Stomach (tissue), 4 donors: ENCODE data around the gene MGAT5.

Experiments used
- POLR2A ChIP-seq, 4 donors: fragments of 450-650 bp; IDR thresholded peaks; one replicate each; pipeline ENCODE4 v1.6.1; 2016; ENCODE audit warnings: antibody characterized with exemption in 4 of 4, control low read depth in 2 of 4, mild to moderate bottlenecking in 1 of 4, moderate library complexity in 1 of 4
- TF ChIP-seq, protein P1 (sequence below), 7 experiments: fragments of 450-650 bp in 4 of 7; fragments of 200-600 bp in 3 of 7; sonication (generic) in 3 of 7; IDR thresholded peaks; one replicate each; pipeline ENCODE4 v1.5.1; 2016 to 2019; ENCODE audit warnings: antibody characterized with exemption in 7 of 7, control low read depth in 2 of 7, mild to moderate bottlenecking in 1 of 7

DNA sequence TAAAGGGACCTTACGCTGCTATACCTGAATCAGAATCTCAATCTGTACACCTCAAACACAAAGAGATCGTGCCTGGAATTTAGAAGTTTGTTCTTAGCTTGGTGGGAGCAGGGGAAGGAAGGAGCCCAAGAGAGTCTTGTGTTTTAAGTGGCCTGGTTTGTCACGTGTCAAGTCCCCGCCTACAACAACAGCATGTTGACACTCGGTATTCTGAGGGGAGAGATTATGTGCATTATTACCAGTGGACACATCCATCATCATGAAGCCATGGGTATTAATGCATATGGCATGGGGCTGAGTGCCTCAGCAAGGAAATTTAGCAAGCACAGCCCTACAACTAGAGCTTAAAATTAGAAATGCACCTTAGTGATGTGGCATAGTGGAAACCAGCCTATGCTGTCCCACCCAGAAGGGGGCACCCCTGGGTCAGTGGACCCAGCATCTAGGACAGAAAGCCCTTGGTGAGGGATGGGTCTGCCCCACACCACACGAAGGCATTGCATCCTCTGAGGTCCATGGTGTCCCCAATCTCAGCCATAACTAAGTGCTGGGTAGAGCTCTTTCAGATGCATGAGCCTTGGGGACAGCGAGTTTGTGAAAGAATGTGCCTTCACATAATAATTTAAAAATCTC, 138.7 kb downstream of the MGAT5 start:
- TF ChIP-seq, protein P1, sequence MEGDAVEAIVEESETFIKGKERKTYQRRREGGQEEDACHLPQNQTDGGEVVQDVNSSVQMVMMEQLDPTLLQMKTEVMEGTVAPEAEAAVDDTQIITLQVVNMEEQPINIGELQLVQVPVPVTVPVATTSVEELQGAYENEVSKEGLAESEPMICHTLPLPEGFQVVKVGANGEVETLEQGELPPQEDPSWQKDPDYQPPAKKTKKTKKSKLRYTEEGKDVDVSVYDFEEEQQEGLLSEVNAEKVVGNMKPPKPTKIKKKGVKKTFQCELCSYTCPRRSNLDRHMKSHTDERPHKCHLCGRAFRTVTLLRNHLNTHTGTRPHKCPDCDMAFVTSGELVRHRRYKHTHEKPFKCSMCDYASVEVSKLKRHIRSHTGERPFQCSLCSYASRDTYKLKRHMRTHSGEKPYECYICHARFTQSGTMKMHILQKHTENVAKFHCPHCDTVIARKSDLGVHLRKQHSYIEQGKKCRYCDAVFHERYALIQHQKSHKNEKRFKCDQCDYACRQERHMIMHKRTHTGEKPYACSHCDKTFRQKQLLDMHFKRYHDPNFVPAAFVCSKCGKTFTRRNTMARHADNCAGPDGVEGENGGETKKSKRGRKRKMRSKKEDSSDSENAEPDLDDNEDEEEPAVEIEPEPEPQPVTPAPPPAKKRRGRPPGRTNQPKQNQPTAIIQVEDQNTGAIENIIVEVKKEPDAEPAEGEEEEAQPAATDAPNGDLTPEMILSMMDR (IDR thresholded peaks at IDR 0.05) = no peak
- TF ChIP-seq POLR2A (IDR thresholded peaks at IDR 0.05) = no peak
